GM12878 (cell line): ENCODE measurements around the gene ZBTB4. TPM values are rescaled to one million over a fixed set of nuclear protein-coding genes. Genes with fewer than 3 reads are reported as not detected.

Source experiments
- ATAC-seq: fragments of 200-7000 bp; cut with Tn5 transposase; 3 replicates; pipeline ENCODE4 v1.9.1; 2020; ENCODE audit warnings: mild to moderate bottlenecking, moderate library complexity
- BruUV-seq: library from RNA; stranded (reverse); fragments of 400-500 nt; replicated peaks from 2 replicates; lab custom pipeline; 2021; lab: Mats Ljungman, UMichigan
- CTCF ChIA-PET: fragments of 300-600 bp; sonication (Branson Sonifier 250); formaldehyde crosslinking; extraction: SDS; loops from one replicate; lab custom pipeline; 2021; ENCODE audit warnings: inconsistent platforms; lab: Yijun Ruan, JAX
- POLR2A ChIA-PET: fragments of 350-600 bp; formaldehyde crosslinking; extraction: SDS; loops from one replicate; lab custom pipeline; 2021; ENCODE audit warnings: inconsistent platforms; lab: Charles Lee
- RAD21 ChIA-PET: fragments of 300-600 bp; sonication (Branson Sonifier 250); formaldehyde crosslinking; loops from one replicate; lab custom pipeline; 2023; ENCODE audit warnings: antibody characterized with exemption; ENCODE audit not compliant: unreplicated experiment; lab: Charles Lee
- SMC1A ChIA-PET: fragments of 300-600 bp; sonication (Branson Sonifier 250); formaldehyde crosslinking; loops from one replicate; lab custom pipeline; 2023; ENCODE audit not compliant: unreplicated experiment, uncharacterized antibody; lab: Charles Lee
- DNase-seq: peaks from one replicate; pipeline ENCODE4 v3.0.0-alpha.2; 2011; ENCODE audit warnings: low read depth, low spot score
- FAIRE-seq: peaks from 3 replicates; lab custom pipeline; 2011; peaks lifted over from hg19 to GRCh38; lab: Jason Lieb, UNC
- H2AFZ ChIP-seq: 2 replicates; pipeline ENCODE4 v1.6.0; 2011; ENCODE audit warnings: low read depth, low read length, control low read depth; ENCODE audit not compliant: control insufficient read depth
- H3K27ac ChIP-seq: 2 replicates; pipeline ENCODE4 v1.5.1; 2011; ENCODE audit warnings: control low read depth; ENCODE audit not compliant: control insufficient read depth, insufficient read depth
- H3K27me3 ChIP-seq, 2 experiments: replicated peaks in 1 of 2; 2 replicates each; pipeline versions ENCODE4 v1.6.0 to v1.6.1; 2011; ENCODE audit warnings: low read length in 1 of 2; ENCODE audit not compliant: control insufficient read depth in 2 of 2, insufficient read depth in 2 of 2
- H3K36me3 ChIP-seq, 2 experiments: 2 replicates each; pipeline ENCODE4 v1.5.1; 2011; ENCODE audit warnings: low read length in 1 of 2; ENCODE audit not compliant: control insufficient read depth in 2 of 2, insufficient read depth in 2 of 2
- H3K4me1 ChIP-seq: 2 replicates; pipeline ENCODE4 v1.6.1; 2011; ENCODE audit warnings: mild to moderate bottlenecking, low read length, moderate library complexity, mixed read lengths; ENCODE audit not compliant: control insufficient read depth, insufficient read depth
- H3K4me2 ChIP-seq: 2 replicates; pipeline ENCODE4 v1.6.0; 2011; ENCODE audit warnings: control low read depth; ENCODE audit not compliant: control insufficient read depth, insufficient read depth
- H3K4me3 ChIP-seq: fragments of 200-600 bp; sonication (generic); 2 replicates; pipeline ENCODE4 v1.5.1; 2016
- H3K79me2 ChIP-seq: 2 replicates; pipeline ENCODE4 v1.6.0; 2011; ENCODE audit warnings: low read length; ENCODE audit not compliant: control insufficient read depth, insufficient read depth
- H3K9ac ChIP-seq: 2 replicates; pipeline ENCODE4 v1.8.0; 2011; ENCODE audit warnings: low read length, control low read depth, mixed read lengths; ENCODE audit not compliant: control insufficient read depth, insufficient read depth
- H3K9me3 ChIP-seq: replicated peaks from 3 replicates; pipeline ENCODE4 v1.5.1; 2011; ENCODE audit warnings: mild to moderate bottlenecking, low read length; ENCODE audit not compliant: control insufficient read depth, insufficient read depth
- H4K20me1 ChIP-seq: 2 replicates; pipeline ENCODE4 v1.6.0; 2011; ENCODE audit not compliant: control insufficient read depth, insufficient read depth
- ATF2 ChIP-seq: IDR thresholded peaks from 2 replicates; pipeline ENCODE4 v1.6.1; 2012; ENCODE audit warnings: low read length, inconsistent platforms
- BMI1 ChIP-seq: fragments of 450-650 bp; IDR thresholded peaks from 2 replicates; pipeline ENCODE4 v1.6.1; 2016; ENCODE audit warnings: mild to moderate bottlenecking, moderate library complexity, borderline replicate concordance
- CREM ChIP-seq: IDR thresholded peaks from 2 replicates; pipeline ENCODE4 v1.6.1; 2014; ENCODE audit warnings: antibody characterized with exemption, low read depth
- CTCF ChIP-seq, 3 experiments: IDR thresholded peaks in 2 of 3; conservative IDR thresholded peaks in 1 of 3; 2 replicates each; pipeline ENCODE4 v1.5.1; 2011; ENCODE audit warnings: low read depth in 3 of 3, low read length in 3 of 3, mild to moderate bottlenecking in 3 of 3, control low read depth in 2 of 3, moderate library complexity in 2 of 3, inconsistent platforms in 1 of 3, mixed read lengths in 1 of 3; ENCODE audit not compliant: control insufficient read depth in 2 of 3, insufficient read depth in 1 of 3; ENCODE audit errors: extremely low read depth in 1 of 3
- EP300 ChIP-seq, 2 experiments: fragments of 150-350 bp in 1 of 2; IDR thresholded peaks; 2 replicates each; pipeline ENCODE4 v1.6.1; 2011 to 2012; ENCODE audit warnings: low read depth in 2 of 2, low read length in 2 of 2, borderline replicate concordance in 1 of 2, improper control_type of control experiment in 1 of 2, inconsistent platforms in 1 of 2; ENCODE audit not compliant: control insufficient read depth in 1 of 2
- HCFC1 ChIP-seq: fragments of 150-350 bp; IDR thresholded peaks from 2 replicates; pipeline ENCODE4 v1.6.1; 2014; ENCODE audit warnings: low read length
- KAT2A ChIP-seq: conservative IDR thresholded peaks from 2 replicates; pipeline ENCODE4 v1.6.1; 2011; ENCODE audit warnings: low read depth, low read length; ENCODE audit not compliant: control insufficient read depth
- PRDM15 ChIP-seq: fragments of 450-650 bp; formaldehyde crosslinking; IDR thresholded peaks from 2 replicates; pipeline ENCODE4 v1.4.0; 2020; ENCODE audit warnings: mild to moderate bottlenecking, moderate library complexity
- RAD21 ChIP-seq: IDR thresholded peaks from 2 replicates; pipeline ENCODE4 v1.6.1; 2011; ENCODE audit warnings: mild to moderate bottlenecking, low read depth, low read length, moderate library complexity; ENCODE audit not compliant: insufficient read depth
- RBBP5 ChIP-seq: fragments of 200-600 bp; sonication (generic); conservative IDR thresholded peaks from 2 replicates; pipeline ENCODE4 v1.6.1; 2016
- SMC3 ChIP-seq: IDR thresholded peaks from 2 replicates; pipeline ENCODE4 v1.6.1; 2011; ENCODE audit warnings: low read length, improper control_type of control experiment, borderline replicate concordance
- SUZ12 ChIP-seq: fragments of 200-600 bp; sonication (generic); IDR thresholded peaks from one replicate; pipeline ENCODE4 v1.6.1; 2018; ENCODE audit warnings: antibody characterized with exemption, mild to moderate bottlenecking; ENCODE audit not compliant: unreplicated experiment
- TBL1XR1 ChIP-seq: IDR thresholded peaks from 2 replicates; pipeline ENCODE4 v1.6.1; 2012; ENCODE audit warnings: low read depth, low read length, improper control_type of control experiment
- WGBS: methylation state at CpG from one replicate; pipeline ENCODE4 v1.1.6; 2016; ENCODE audit warnings: low lambda C conversion rate; ENCODE audit not compliant: insufficient replicate concordance, insufficient coverage; ENCODE audit errors: missing lambda C conversion rate; 5-methylcytosine and 5-hydroxymethylcytosine counted together
- in situ Hi-C: fragments of 300-500 bp; cut with MboI; formaldehyde crosslinking; loops from 9 replicates; pipeline ENCODE4 v1.14.3; 2018; ENCODE audit warnings: mixed read lengths
- intact Hi-C: fragments of 100-400 bp; cut with micrococcal nuclease; formaldehyde crosslinking; loops from one replicate; pipeline ENCODE4 v1.14.2; 2022; ENCODE audit not compliant: unreplicated experiment
- polyA plus RNA-seq, 11 experiments: library from polyadenylated mRNA; depleted of rRNA in 4 of 11; unstranded in 6 of 11; stranded (reverse) in 5 of 11; fragments of >200 nt; fragmentation: Nextera tagmentation in 4 of 11; fragmentation: Illumina TruSeq in 1 of 11; extraction: Ambion mirVana in 4 of 11; extraction: Trizol in 1 of 11; gene quantifications; 1 replicate in 1 of 11; 2 replicates in 10 of 11; pipeline versions ENCODE4 v1.2.1 to v1.2.3, GENCODE V29; 2011 to 2016; ENCODE audit warnings: inconsistent platforms in 2 of 11, missing spikeins in 2 of 11, low read depth in 1 of 11
- total RNA-seq, 4 experiments: library from RNA; depleted of rRNA in 3 of 4; stranded (reverse); fragments of >200 nt in 3 of 4; fragmentation: Illumina TruSeq in 1 of 4; extraction: Trizol in 1 of 4; gene quantifications; 2 replicates each; pipeline versions ENCODE4 v1.2.1 to v1.2.3, GENCODE V29; 2013 to 2021

Gene ZBTB4
- total and polyA plus RNA-seq, 10 of the 15 experiments (the other 5 are each of a cell fraction or from before 2014, with no cell fraction given), result 2.0 to 14.9 (median 6.9) TPM

GRCh38 chr17:7528842-7529241 lies 49.4 kb upstream of the ZBTB4 start (continued):
- TF ChIP-seq PRDM15, result no peak
- TF ChIP-seq, all 136 proteins: peak for 0

GRCh38 chr17:7523033-7523432 lies 43.6 kb upstream of the ZBTB4 start:
- ChIA-PET RAD21 (interaction anchor here (0.6 to 3.5 kb wide), 5 partner anchors 35 to 165 kb away, joined by 3 to 32 read pairs (median 5); partner anchors contain the start of genes SENP3, TNFSF13, TP53 and WRAP53), POLR2A (interaction anchor here (0.6 to 1.0 kb wide), 3 partner anchors 30 to 49 kb away, joined by 4 to 5 read pairs (median 4); no protein-coding TSS in a partner anchor), CTCF (interaction anchor here (0.6 to 17.1 kb wide), 15 partner anchors 9 to 266 kb away, joined by 3 to 192 read pairs (median 3); partner anchors contain the start of genes CHRNB1, FXR2, SENP3 and SOX15), SMC1A (interaction anchor here (0.7 to 1.2 kb wide), 8 partner anchors 9 to 164 kb away, joined by 3 to 23 read pairs (median 3); partner anchors contain the start of genes TNFSF13 and TP53)
- FAIRE-seq (peak; percentile 56), ATAC-seq (peak; percentile 83), DNase-seq (no peak)
- no peak overlapping the region for H3K4me3 ChIP-seq
- in situ Hi-C loops, result no loop called here
- H3K4me1 ChIP-seq, result no peaks in the 10 kb centered on the region
- H3K4me2 ChIP-seq, result no peak overlapping the region
- no peaks in the 10 kb centered on the region for H3K79me2 ChIP-seq
- no peak overlapping the region for H2AFZ ChIP-seq
- H3K27me3 ChIP-seq, result no peaks in the 10 kb centered on the region
- intact Hi-C loops, result loop anchor here (2.0 kb wide), 1 partner anchor 38 kb away; the partner anchor contains the start of gene SENP3
- no peak overlapping the region for H3K27ac ChIP-seq
- no peak overlapping the region for H3K9ac ChIP-seq
- WGBS, result 54% methylated on average over 10 of the region's 10 CpGs
- no peaks in the 10 kb centered on the region for H3K36me3 ChIP-seq
- H4K20me1 ChIP-seq, result no peaks in the 10 kb centered on the region
- no peaks in the 10 kb centered on the region for H3K9me3 ChIP-seq
- no TSS peak for BruUV-seq
- no peak for TF ChIP-seq CREM
- TF ChIP-seq ATF2, result no peak
- no peak for TF ChIP-seq SUZ12
- TF ChIP-seq CTCF (IDR thresholded peaks at IDR 0.05 in 2 of 3, conservative IDR thresholded peaks at IDR 0.05 in 1 of 3; ENCODE audit: control insufficient read depth in 2 of 3, extremely low read depth in 1 of 3, insufficient read depth in 1 of 3, low read depth in 3 of 3, low read length in 3 of 3), result peak; percentile 38 to 62 (median 62)
- TF ChIP-seq HCFC1, result no peak
- TF ChIP-seq EP300 (IDR thresholded peaks at IDR 0.05; ENCODE audit: borderline replicate concordance in 1 of 2, control insufficient read depth in 1 of 2, low read depth in 2 of 2, low read length in 2 of 2), result no peak
- TF ChIP-seq TBL1XR1, result no peak
- TF ChIP-seq KAT2A, result no peak
- peak; percentile 39; the same call in 1 of the 2 replicates for TF ChIP-seq RAD21
- no peak for TF ChIP-seq RBBP5
- no peak for TF ChIP-seq BMI1
- TF ChIP-seq SMC3, result peak; percentile 61; the same call in 1 of the 2 replicates
